ENCODE results near the gene COBL. TPM values are rescaled to one million over a fixed set of nuclear protein-coding genes. Genes with fewer than 3 reads are reported as not detected.

The COBL gene
- total and polyA plus RNA-seq, 2 of the 8 experiments (the other 6 are each of a cell fraction or from before 2014, with no cell fraction given), result 13.8 to 40.4 TPM

DNA sequence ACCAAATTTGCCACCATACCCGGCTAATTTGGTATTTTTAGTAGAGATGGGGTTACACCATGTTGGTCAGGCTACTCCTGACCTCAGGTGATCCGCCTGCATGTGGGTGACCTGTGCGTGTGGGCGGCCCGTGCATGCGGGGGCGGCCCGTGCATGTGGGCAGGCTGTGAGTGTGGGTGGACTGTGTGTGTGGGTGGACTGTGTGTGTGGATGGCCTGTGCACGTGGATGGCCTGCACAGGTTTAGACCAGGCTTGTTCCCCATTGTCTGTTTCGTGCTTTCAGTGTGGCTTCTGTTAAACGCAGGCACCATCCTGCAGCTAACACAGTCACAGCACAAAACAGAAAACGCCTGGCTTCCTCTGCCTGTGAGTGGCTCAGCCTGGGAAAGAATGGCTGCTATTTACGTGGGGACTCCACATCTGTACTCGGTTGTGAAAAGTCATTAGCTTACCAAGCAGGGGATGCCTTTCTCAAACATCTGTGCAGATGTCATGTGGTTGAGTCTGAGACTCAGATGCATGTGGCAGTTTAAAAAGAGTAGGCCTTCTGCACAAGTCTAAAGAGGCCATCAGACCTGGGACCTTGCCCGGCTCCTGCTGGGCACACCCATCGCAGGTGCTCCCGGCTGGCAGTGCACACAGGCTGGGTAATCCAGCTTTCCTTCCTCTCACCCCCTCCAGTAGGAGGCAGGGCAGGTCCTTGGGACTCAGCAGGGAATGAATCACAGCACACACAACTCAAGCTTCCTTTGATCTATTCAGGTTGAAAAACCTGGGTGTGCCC lies 91.6 kb downstream of the COBL start:
- Histone ChIP-seq H3K79me2 (ENCODE audit: control insufficient read depth in 1 of 2, insufficient read depth in 2 of 2, low read length in 2 of 2) (peaks cover 0 to 31% of the 10 kb centered on the region in 2 experiments; a peak in 2 of 4 replicates), H2AFZ (ENCODE audit: low read length) (no peak overlapping the region), H3K27me3 (replicated peaks in 1 of 4; ENCODE audit: control insufficient read depth in 3 of 4, extremely low read depth in 1 of 4, insufficient read depth in 3 of 4, low read length in 3 of 4) (no peaks in the 10 kb centered on the region; a peak in 1 of 7 replicates), H4K5ac (ENCODE audit: insufficient read length, low read depth, low read length) (no peak overlapping the region), H4K91ac (replicated peaks; ENCODE audit: insufficient read length, low read length) (peak overlapping the region; percentile 47), H3K9ac (replicated peaks in 1 of 4; ENCODE audit: extremely low read depth in 1 of 4, low read depth in 3 of 4, low read length in 3 of 4) (no peak overlapping the region), H3K4me2 (ENCODE audit: insufficient read depth in 1 of 2, low read depth in 2 of 2, low read length in 2 of 2) (no peak overlapping the region), H3K79me1 (ENCODE audit: low read depth, low read length) (peaks cover 10% of the 10 kb centered on the region; the same call in 1 of the 2 replicates), H3K27ac (ENCODE audit: low read depth, low read length) (no peak overlapping the region), H3K4me3 (ENCODE audit: extremely low read depth in 1 of 4, insufficient read depth in 2 of 4, low read depth in 3 of 4, low read length in 4 of 4) (no peak overlapping the region), H3K56ac (replicated peaks; ENCODE audit: insufficient read length, low read depth, low read length) (no peak overlapping the region), H3K9me3 (ENCODE audit: insufficient read depth in 2 of 2, low read depth in 1 of 2, low read length in 1 of 2) (no peaks in the 10 kb centered on the region), H2BK20ac (ENCODE audit: low read length) (no peak overlapping the region), H3K36me3 (ENCODE audit: control insufficient read depth in 2 of 4, insufficient read depth in 4 of 4, low read length in 3 of 4) (no peaks in the 10 kb centered on the region), H2BK15ac (ENCODE audit: low read length) (peak overlapping the region; percentile 82; the same call in 1 of the 2 replicates), H3K4ac (replicated peaks; ENCODE audit: insufficient read length, low read depth, low read length) (no peak overlapping the region), H3K4me1 (replicated peaks in 1 of 4; ENCODE audit: control insufficient read depth in 3 of 4, insufficient read depth in 4 of 4, low read length in 3 of 4) (peaks cover 5 to 16% (median 10%) of the 10 kb centered on the region in 4 experiments; a peak in 6 of 7 replicates), H3K23ac (ENCODE audit: insufficient read length) (no peak overlapping the region), H2BK5ac (ENCODE audit: low read depth, low read length) (no peak overlapping the region), H3K18ac (ENCODE audit: extremely low read depth, low read length) (peak overlapping the region; percentile 6; the same call in 1 of the 2 replicates), H3K14ac (ENCODE audit: insufficient read length) (no peak overlapping the region), H2BK12ac (ENCODE audit: low read depth, low read length) (peak overlapping the region; percentile 78; the same call in 1 of the 2 replicates), H2AK5ac (ENCODE audit: low read depth, low read length) (peak overlapping the region; percentile 84), H3K23me2 (ENCODE audit: low read depth, low read length) (no peaks in the 10 kb centered on the region), H4K20me1 (replicated peaks in 1 of 2; ENCODE audit: control insufficient read depth in 1 of 2, insufficient read depth in 2 of 2, low read length in 2 of 2) (peaks cover 2 to 14% of the 10 kb centered on the region in 2 experiments), H4K8ac (ENCODE audit: extremely low read depth, insufficient read depth, low read length) (no peak overlapping the region; the same call in 1 of the 2 replicates), H2BK120ac (replicated peaks; ENCODE audit: low read depth, low read length) (no peak overlapping the region)
- FAIRE-seq, result peak; percentile 63
- CTCF ChIA-PET (ENCODE audit: partially characterized antibody), result interaction anchor here (0.5 to 9.2 kb wide), 41 partner anchors 8 to 203 kb away, joined by 3 to 176 read pairs (median 5); no protein-coding TSS in a partner anchor
- POLR2A ChIA-PET (ENCODE audit: partially characterized antibody), result interaction anchor here (1.5 to 3.1 kb wide), 2 partner anchors 12 to 102 kb away, joined by 7 to 9 read pairs; no protein-coding TSS in a partner anchor
- peak; percentile 31 to 50 for DNase-seq (ENCODE audit: low read depth in 1 of 2, low spot score in 2 of 2)
- TF ChIP-seq GTF2F1 (IDR thresholded peaks at IDR 0.05; ENCODE audit: borderline replicate concordance, low read depth, low read length) (no peak), RAD21 (IDR thresholded peaks at IDR 0.05 in 1 of 2, conservative IDR thresholded peaks at IDR 0.05 in 1 of 2; ENCODE audit: low read depth in 2 of 2, low read length in 2 of 2) (peak; percentile 67 to 79)
- TF ChIP-seq, protein P1, sequence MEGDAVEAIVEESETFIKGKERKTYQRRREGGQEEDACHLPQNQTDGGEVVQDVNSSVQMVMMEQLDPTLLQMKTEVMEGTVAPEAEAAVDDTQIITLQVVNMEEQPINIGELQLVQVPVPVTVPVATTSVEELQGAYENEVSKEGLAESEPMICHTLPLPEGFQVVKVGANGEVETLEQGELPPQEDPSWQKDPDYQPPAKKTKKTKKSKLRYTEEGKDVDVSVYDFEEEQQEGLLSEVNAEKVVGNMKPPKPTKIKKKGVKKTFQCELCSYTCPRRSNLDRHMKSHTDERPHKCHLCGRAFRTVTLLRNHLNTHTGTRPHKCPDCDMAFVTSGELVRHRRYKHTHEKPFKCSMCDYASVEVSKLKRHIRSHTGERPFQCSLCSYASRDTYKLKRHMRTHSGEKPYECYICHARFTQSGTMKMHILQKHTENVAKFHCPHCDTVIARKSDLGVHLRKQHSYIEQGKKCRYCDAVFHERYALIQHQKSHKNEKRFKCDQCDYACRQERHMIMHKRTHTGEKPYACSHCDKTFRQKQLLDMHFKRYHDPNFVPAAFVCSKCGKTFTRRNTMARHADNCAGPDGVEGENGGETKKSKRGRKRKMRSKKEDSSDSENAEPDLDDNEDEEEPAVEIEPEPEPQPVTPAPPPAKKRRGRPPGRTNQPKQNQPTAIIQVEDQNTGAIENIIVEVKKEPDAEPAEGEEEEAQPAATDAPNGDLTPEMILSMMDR (IDR thresholded peaks at IDR 0.05; ENCODE audit: control extremely low read depth in 1 of 3, insufficient read depth in 1 of 3, low read depth in 1 of 3, low read length in 3 of 3), result peak; percentile 61 to 86 (median 72)
- WGBS, 2 experiments (ENCODE audit: extremely low coverage in 1 of 2, insufficient coverage in 1 of 2, insufficient read length in 1 of 2, insufficient replicate concordance in 2 of 2, low coverage in 1 of 2, low lambda C conversion rate in 2 of 2, missing lambda C conversion rate in 1 of 2), result 88% methylated on average over 17 of the region's 17 CpGs; no CpG with 5 or more reads in 1 of the 2 experiments
